ENCODE data around the gene BROX. TPM values are rescaled to one million over a fixed set of nuclear protein-coding genes. Genes with fewer than 3 reads are reported as not detected.
"Not testable (repeated sequence)": the region's sequence is repeated elsewhere in the genome, so short reads cannot be mapped to it uniquely, and the experiment has no call there.

Gene BROX
- total RNA-seq, 1 experiment from 2014 or later, result 49.8 TPM

DNA sequence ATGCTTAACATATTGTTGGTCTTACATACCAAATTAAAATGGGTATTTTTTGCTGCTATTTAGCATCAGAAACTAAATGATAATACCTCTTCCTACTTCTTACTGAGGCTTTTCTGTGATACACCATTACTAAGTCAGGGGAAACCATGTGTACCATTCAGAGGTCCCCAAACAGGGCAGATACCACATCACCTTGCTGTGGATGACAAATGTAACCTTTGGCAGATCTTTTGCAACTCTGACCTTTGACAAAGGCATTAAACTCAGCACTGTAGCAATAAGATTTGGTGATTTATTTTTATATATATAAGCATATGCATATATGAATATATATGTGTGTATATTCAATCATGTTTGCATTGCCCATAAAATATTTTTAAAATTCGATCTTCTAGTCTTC, 27.6 kb downstream of the BROX start:
- in situ Hi-C loops (cut with HindIII; ENCODE audit: low pct_unique_long_range_greater_than_20kb, low sequenced_read_pairs), result loop anchor here (25.0 kb wide), 1 partner anchor 347 kb away; no protein-coding TSS in a partner anchor
- H3K4me1 ChIP-seq (ENCODE audit: control insufficient read depth, insufficient read depth, low read length), result no peaks in the 10 kb centered on the region; the same call in 1 of the 2 replicates
- H3K27me3 ChIP-seq (ENCODE audit: control insufficient read depth, insufficient read depth, low read length), result no peaks in the 10 kb centered on the region
- no peak for ATAC-seq
- peaks cover under 1% of the 10 kb centered on the region; the same call in 1 of the 2 replicates for H3K36me3 ChIP-seq (ENCODE audit: control insufficient read depth, insufficient read depth, low read length)
- intact Hi-C loops (cut with micrococcal nuclease; ENCODE audit: unreplicated experiment), result loop anchor here (5.0 kb wide), 1 partner anchor 342 kb away; no protein-coding TSS in a partner anchor
- TF ChIP-seq POLR2AphosphoS5 (IDR thresholded peaks at IDR 0.05; ENCODE audit: low read depth, low read length) (no peak), TCF7L2 (IDR thresholded peaks at IDR 0.05; ENCODE audit: low read depth, low read length) (no peak), SIN3A (IDR thresholded peaks at IDR 0.05; ENCODE audit: borderline replicate concordance, insufficient read depth, low read depth, low read length) (no peak)
- TF ChIP-seq, protein P1, sequence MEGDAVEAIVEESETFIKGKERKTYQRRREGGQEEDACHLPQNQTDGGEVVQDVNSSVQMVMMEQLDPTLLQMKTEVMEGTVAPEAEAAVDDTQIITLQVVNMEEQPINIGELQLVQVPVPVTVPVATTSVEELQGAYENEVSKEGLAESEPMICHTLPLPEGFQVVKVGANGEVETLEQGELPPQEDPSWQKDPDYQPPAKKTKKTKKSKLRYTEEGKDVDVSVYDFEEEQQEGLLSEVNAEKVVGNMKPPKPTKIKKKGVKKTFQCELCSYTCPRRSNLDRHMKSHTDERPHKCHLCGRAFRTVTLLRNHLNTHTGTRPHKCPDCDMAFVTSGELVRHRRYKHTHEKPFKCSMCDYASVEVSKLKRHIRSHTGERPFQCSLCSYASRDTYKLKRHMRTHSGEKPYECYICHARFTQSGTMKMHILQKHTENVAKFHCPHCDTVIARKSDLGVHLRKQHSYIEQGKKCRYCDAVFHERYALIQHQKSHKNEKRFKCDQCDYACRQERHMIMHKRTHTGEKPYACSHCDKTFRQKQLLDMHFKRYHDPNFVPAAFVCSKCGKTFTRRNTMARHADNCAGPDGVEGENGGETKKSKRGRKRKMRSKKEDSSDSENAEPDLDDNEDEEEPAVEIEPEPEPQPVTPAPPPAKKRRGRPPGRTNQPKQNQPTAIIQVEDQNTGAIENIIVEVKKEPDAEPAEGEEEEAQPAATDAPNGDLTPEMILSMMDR (IDR thresholded peaks at IDR 0.05), result no peak
- TF ChIP-seq, protein P2, sequence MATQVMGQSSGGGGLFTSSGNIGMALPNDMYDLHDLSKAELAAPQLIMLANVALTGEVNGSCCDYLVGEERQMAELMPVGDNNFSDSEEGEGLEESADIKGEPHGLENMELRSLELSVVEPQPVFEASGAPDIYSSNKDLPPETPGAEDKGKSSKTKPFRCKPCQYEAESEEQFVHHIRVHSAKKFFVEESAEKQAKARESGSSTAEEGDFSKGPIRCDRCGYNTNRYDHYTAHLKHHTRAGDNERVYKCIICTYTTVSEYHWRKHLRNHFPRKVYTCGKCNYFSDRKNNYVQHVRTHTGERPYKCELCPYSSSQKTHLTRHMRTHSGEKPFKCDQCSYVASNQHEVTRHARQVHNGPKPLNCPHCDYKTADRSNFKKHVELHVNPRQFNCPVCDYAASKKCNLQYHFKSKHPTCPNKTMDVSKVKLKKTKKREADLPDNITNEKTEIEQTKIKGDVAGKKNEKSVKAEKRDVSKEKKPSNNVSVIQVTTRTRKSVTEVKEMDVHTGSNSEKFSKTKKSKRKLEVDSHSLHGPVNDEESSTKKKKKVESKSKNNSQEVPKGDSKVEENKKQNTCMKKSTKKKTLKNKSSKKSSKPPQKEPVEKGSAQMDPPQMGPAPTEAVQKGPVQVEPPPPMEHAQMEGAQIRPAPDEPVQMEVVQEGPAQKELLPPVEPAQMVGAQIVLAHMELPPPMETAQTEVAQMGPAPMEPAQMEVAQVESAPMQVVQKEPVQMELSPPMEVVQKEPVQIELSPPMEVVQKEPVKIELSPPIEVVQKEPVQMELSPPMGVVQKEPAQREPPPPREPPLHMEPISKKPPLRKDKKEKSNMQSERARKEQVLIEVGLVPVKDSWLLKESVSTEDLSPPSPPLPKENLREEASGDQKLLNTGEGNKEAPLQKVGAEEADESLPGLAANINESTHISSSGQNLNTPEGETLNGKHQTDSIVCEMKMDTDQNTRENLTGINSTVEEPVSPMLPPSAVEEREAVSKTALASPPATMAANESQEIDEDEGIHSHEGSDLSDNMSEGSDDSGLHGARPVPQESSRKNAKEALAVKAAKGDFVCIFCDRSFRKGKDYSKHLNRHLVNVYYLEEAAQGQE (IDR thresholded peaks at IDR 0.05; ENCODE audit: insufficient read depth in 1 of 2, low read depth in 2 of 2, low read length in 1 of 2), result no peak
- DNase-seq (ENCODE audit: low read depth, low spot score), result no peak
- H3K4me3 ChIP-seq (ENCODE audit: low read depth in 2 of 2, low read length in 2 of 2), result no peak overlapping the region
- no TSS peak for BruUV-seq (replicated peaks)
- ChIA-PET POLR2A (no interaction called here), CTCF (interaction anchor here (1.3 kb wide), 1 partner anchor 341 kb away, joined by 3 read pairs; no protein-coding TSS in a partner anchor)
- no peak overlapping the region for H3K27ac ChIP-seq (ENCODE audit: low read length)
- H3K9me3 ChIP-seq (ENCODE audit: control insufficient read depth, insufficient read depth, low read depth, low read length), result no peaks in the 10 kb centered on the region

DNA sequence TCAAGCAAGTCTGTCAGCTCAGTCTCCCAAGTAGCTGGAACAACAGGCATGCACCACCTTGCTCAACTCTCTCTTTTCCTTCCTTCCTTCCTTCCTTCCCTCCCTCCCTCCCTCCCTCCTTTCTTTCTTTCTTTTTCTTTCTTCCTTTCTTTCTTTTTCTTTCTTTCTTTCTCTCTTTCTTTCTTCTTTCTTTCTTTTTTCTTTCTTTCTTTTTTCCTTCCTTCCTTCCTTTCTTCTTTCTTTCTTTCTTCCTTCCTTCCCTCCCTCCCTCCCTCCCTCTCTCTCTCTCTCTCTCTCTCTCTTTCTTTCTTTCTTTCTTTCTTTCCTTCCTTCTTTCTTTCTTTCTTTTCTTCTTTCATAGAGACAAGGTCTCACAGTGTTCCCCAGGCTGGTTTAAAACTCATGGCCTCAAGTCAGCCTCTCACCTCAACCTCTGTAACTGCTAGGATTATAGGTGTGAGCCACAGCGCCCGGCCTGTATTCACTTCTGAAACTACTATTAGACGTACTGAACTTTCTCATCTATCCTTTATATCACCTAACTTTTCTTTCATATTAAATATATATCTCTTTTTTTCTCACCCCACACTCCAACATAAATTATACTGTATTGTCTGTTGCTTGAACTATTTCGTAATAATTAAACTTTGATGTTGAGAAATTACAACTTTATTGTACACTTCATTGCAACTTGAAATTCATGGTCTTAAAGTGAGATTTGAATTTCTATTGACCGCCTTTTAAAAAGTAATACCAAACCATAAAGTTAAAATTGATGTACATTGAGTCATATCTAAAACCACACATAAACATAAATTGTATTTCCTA, 29.5 kb downstream of the BROX start:
- H3K9me3 ChIP-seq (ENCODE audit: control insufficient read depth, insufficient read depth, low read depth, low read length); H3K36me3 ChIP-seq (ENCODE audit: control insufficient read depth, insufficient read depth, low read length); intact Hi-C loops (cut with micrococcal nuclease; ENCODE audit: unreplicated experiment); CTCF ChIA-PET; DNase-seq (ENCODE audit: low read depth, low spot score); H3K27ac ChIP-seq (ENCODE audit: low read length); BruUV-seq (replicated peaks); H3K4me1 ChIP-seq (ENCODE audit: control insufficient read depth, insufficient read depth, low read length); H3K4me3 ChIP-seq (ENCODE audit: low read depth in 2 of 2, low read length in 2 of 2); H3K27me3 ChIP-seq (ENCODE audit: control insufficient read depth, insufficient read depth, low read length); ATAC-seq: not testable (repeated sequence)
- POLR2A ChIA-PET, result interaction anchor here (0.7 kb wide), 1 partner anchor 9 kb away, joined by 4 read pairs; no protein-coding TSS in a partner anchor
- in situ Hi-C loops (cut with HindIII; ENCODE audit: low pct_unique_long_range_greater_than_20kb, low sequenced_read_pairs), result loop anchor here (25.0 kb wide), 1 partner anchor 345 kb away; no protein-coding TSS in a partner anchor

DNA sequence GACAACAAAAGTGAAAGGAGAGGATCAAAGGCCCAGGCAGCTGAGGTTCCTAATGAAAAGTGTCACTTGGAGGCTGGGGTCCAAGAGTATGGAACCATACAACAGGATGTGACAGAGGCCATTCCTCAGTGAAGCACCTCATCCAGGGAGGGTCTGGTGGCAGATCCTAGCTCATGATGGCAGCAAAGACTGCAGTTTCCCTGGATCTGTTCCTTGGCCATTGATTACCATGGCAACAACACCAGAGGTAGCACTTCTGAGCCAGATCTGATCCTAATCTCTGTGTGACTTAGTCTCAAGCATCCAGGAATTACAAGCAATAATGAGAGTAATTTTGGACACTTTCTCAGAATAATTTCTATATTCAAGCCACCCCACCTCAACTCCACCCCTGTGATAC, 37.6 kb downstream of the BROX start:
- ChIA-PET POLR2A (no interaction called here), CTCF (no interaction called here)
- H3K27me3 ChIP-seq (ENCODE audit: control insufficient read depth, insufficient read depth, low read length), result no peaks in the 10 kb centered on the region
- DNase-seq (ENCODE audit: low read depth, low spot score) (no peak), ATAC-seq (no peak)
- H3K36me3 ChIP-seq (ENCODE audit: control insufficient read depth, insufficient read depth, low read length), result no peaks in the 10 kb centered on the region
- no peaks in the 10 kb centered on the region for H3K4me1 ChIP-seq (ENCODE audit: control insufficient read depth, insufficient read depth, low read length)
- H3K27ac ChIP-seq (ENCODE audit: low read length), result no peak overlapping the region
- in situ Hi-C loops (cut with HindIII; ENCODE audit: low pct_unique_long_range_greater_than_20kb, low sequenced_read_pairs), result loop anchor here (25.0 kb wide), 1 partner anchor 337 kb away; no protein-coding TSS in a partner anchor
- no peak overlapping the region for H3K4me3 ChIP-seq (ENCODE audit: low read depth in 2 of 2, low read length in 2 of 2)
- TF ChIP-seq TCF7L2 (IDR thresholded peaks at IDR 0.05; ENCODE audit: low read depth, low read length) (no peak), SIN3A (IDR thresholded peaks at IDR 0.05; ENCODE audit: borderline replicate concordance, insufficient read depth, low read depth, low read length) (no peak), POLR2AphosphoS5 (IDR thresholded peaks at IDR 0.05; ENCODE audit: low read depth, low read length) (no peak)
- TF ChIP-seq, protein P1 (IDR thresholded peaks at IDR 0.05), result no peak
- TF ChIP-seq, protein P2 (IDR thresholded peaks at IDR 0.05; ENCODE audit: insufficient read depth in 1 of 2, low read depth in 2 of 2, low read length in 1 of 2), result no peak
- intact Hi-C loops (cut with micrococcal nuclease; ENCODE audit: unreplicated experiment), result no loop called here
- no TSS peak for BruUV-seq (replicated peaks)
- H3K9me3 ChIP-seq (ENCODE audit: control insufficient read depth, insufficient read depth, low read depth, low read length), result no peaks in the 10 kb centered on the region
